Kidney (tissue), 22 donors: Measurements from ENCODE around the gene SLC5A5. TPM values are rescaled to one million over a fixed set of nuclear protein-coding genes. Genes with fewer than 3 reads are reported as not detected.

ENCODE experiments used
- DNase-seq, 5 donors: peaks; one replicate each; pipeline ENCODE4 v3.0.0-alpha.2; 2013 to 2020
- FAIRE-seq: peaks from 2 replicates; lab custom pipeline; 2012; peaks lifted over from hg19 to GRCh38; lab: Jason Lieb, UNC
- H3K27ac ChIP-seq, 2 donors: one replicate each; pipeline ENCODE4 v1.7.0; 2013; ENCODE audit warnings: low read depth in 2 of 2, low read length in 2 of 2, inconsistent platforms in 1 of 2
- H3K27me3 ChIP-seq: one replicate; pipeline ENCODE4 v1.7.1; 2013; ENCODE audit warnings: low read length, inconsistent platforms; ENCODE audit not compliant: control insufficient read depth, insufficient read depth
- H3K36me3 ChIP-seq, 3 donors: one replicate each; pipeline versions ENCODE4 v1.7.0 to v1.7.1; 2013; ENCODE audit warnings: low read length in 3 of 3, control low read depth in 1 of 3, inconsistent platforms in 1 of 3; ENCODE audit not compliant: insufficient read depth in 3 of 3, control insufficient read depth in 2 of 3
- H3K4me1 ChIP-seq, 3 donors: one replicate each; pipeline versions ENCODE4 v1.7.0 to v1.7.1; 2013; ENCODE audit warnings: low read length in 3 of 3, inconsistent platforms in 1 of 3, low read depth in 1 of 3; ENCODE audit not compliant: control insufficient read depth in 2 of 3, insufficient read depth in 2 of 3
- H3K4me3 ChIP-seq, 3 donors: one replicate each; pipeline versions ENCODE4 v1.7.0 to v1.8.1; 2013; ENCODE audit warnings: low read length in 3 of 3, control low read depth in 1 of 3, inconsistent platforms in 1 of 3
- H3K9ac ChIP-seq, 3 donors: one replicate each; pipeline versions ENCODE4 v1.7.0 to v1.7.1; 2013; ENCODE audit warnings: low read length in 3 of 3, control low read depth in 1 of 3, inconsistent platforms in 1 of 3
- H3K9me3 ChIP-seq, 3 donors: one replicate each; pipeline versions ENCODE4 v1.7.0 to v1.7.1; 2013; ENCODE audit warnings: low read length in 3 of 3, control low read depth in 1 of 3, inconsistent platforms in 1 of 3; ENCODE audit not compliant: control insufficient read depth in 2 of 3, insufficient read depth in 1 of 3
- CTCF ChIP-seq: IDR thresholded peaks from 3 replicates; pipeline ENCODE4 v1.5.1; 2012; ENCODE audit warnings: mild to moderate bottlenecking, moderate library complexity, borderline replicate concordance; ENCODE audit not compliant: insufficient read depth; ENCODE audit errors: extremely low read depth
- intact Hi-C: fragments of 100-400 bp; cut with DNase I; formaldehyde crosslinking; loops from one replicate; pipeline ENCODE4 v1.11.1; 2022
- long read RNA-seq, 10 donors: library from polyadenylated mRNA in 1 of 10; unstranded in 1 of 10; transcript quantifications; one replicate each; pipeline ENCODE4 v2.0.0 and lab custom pipeline, GENCODE V29; 2021 to 2026
- polyA plus RNA-seq: library from polyadenylated mRNA; stranded (reverse); fragments of 350-450 nt; fragmentation: Illumina TruSeq; extraction: RNeasy Lipid Tissue Mini Kit (QIAGEN cat#74804); gene quantifications from one replicate; pipeline ENCODE4 v1.2.3, GENCODE V29; 2014; ENCODE audit warnings: low read depth, low replicate concordance; ENCODE audit not compliant: insufficient read depth
- total RNA-seq: library from RNA; stranded (reverse); fragmentation: NEBNext Ultra II Directional; extraction: Animal tissue kit (Norgen Biotek cat#: 25700); gene quantifications from one replicate; pipeline ENCODE4 v1.2.1, GENCODE V29; 2021
- donor health status: control.
- donor health status: control.
- donor health status: control.
- donor health status: control.
- donor health status: control.
- donor health status: DM: yes; HTN: yes; CAD: no.
- donor health status: Normal renal cell carcinoma (clear cell type).

The SLC5A5 gene
- total RNA-seq (0.16 TPM), polyA plus RNA-seq (not detected)
- long read RNA-seq, donor 1 = 0 reads
- long read RNA-seq, donor 2 = 0 reads
- long read RNA-seq, donor 3 = 0 reads
- long read RNA-seq, donor 4 = 0 reads
- long read RNA-seq, donor 5 = 0 reads
- long read RNA-seq, donor 6 = 0 reads
- long read RNA-seq, donor 7 = 0 reads
- long read RNA-seq, donor 8 = 0 reads
- long read RNA-seq, donor 9 = 0 reads
- long read RNA-seq, donor 10 = 0 reads

GRCh38 chr19:17871878-17872250 is at the start of gene SLC5A5:
SLC5A5 (plus strand) TSS chr19:17871945; CDS start chr19:17872320, 375 bp downstream.
- Histone ChIP-seq H3K9ac (no peak within 1 kb of the TSS), H3K36me3 (no peaks in the 10 kb centered on the region), H3K27me3 (peaks cover 19% of the 10 kb centered on the region), H3K4me3 (no peak within 1 kb of the TSS), H3K27ac (no peak within 1 kb of the TSS), H3K9me3 (no peaks in the 10 kb centered on the region), H3K4me1 (peaks cover 0 to 3% (median 0%) of the 10 kb centered on the region in 3 donors)
- intact Hi-C loops = no loop called here
- FAIRE-seq = no peak
- TF ChIP-seq CTCF = no peak
- DNase-seq = no peak

- no peak overlapping the region for H3K4me3 ChIP-seq
- intact Hi-C loops = no loop called here
- no peaks in the 10 kb centered on the region for H3K27me3 ChIP-seq
- no peak for TF ChIP-seq CTCF
- H3K4me1 ChIP-seq = no peaks in the 10 kb centered on the region
- H3K36me3 ChIP-seq = no peaks in the 10 kb centered on the region
- DNase-seq (no peak), FAIRE-seq (no peak)
- no peak overlapping the region for H3K27ac ChIP-seq
- H3K9ac ChIP-seq = no peak overlapping the region
- H3K9me3 ChIP-seq = no peaks in the 10 kb centered on the region
Measured at GRCh38 chr19:17824339-17824738, 47.4 kb upstream of the SLC5A5 start.

GRCh38 chr19:17826508-17827056 is 45.2 kb upstream of the SLC5A5 start:
- no peak overlapping the region for H3K9ac ChIP-seq
- no peaks in the 10 kb centered on the region for H3K27me3 ChIP-seq
- no peaks in the 10 kb centered on the region for H3K9me3 ChIP-seq
- H3K27ac ChIP-seq = no peak overlapping the region
- H3K4me1 ChIP-seq = no peaks in the 10 kb centered on the region
- DNase-seq (no peak), FAIRE-seq (no peak)
- intact Hi-C loops = no loop called here
- H3K4me3 ChIP-seq = no peak overlapping the region
- no peak for TF ChIP-seq CTCF
- no peaks in the 10 kb centered on the region for H3K36me3 ChIP-seq
